ENCODE measurements around the gene CCDC174. TPM values are rescaled to one million over a fixed set of nuclear protein-coding genes. Genes with fewer than 3 reads are reported as not detected.

Gene CCDC174
- total RNA-seq: 10 to 100 TPM; 18.7 to 20.1 TPM
- 20.8 TPM for polyA plus RNA-seq (2013, experiment 1 of 2)
- polyA plus RNA-seq (2013, experiment 2 of 2): 16.6 TPM
- long read RNA-seq, experiment 1, partial matches to known transcripts: 0 of 6 reads
- long read RNA-seq, experiment 1, other reads (novel, unspliced or antisense): 3 of 6 reads
- long read RNA-seq, experiment 2, transcript CCDC174-202 (11 exons, 2,942 nt): major isoform, 28 of 40 reads
- long read RNA-seq, experiment 2, partial matches to known transcripts: 1 of 40 reads
- long read RNA-seq, experiment 2, other reads (novel, unspliced or antisense): 10 of 40 reads
- long read RNA-seq, experiment 3, transcript CCDC174-202 (11 exons, 2,942 nt): major isoform, 7 of 27 reads
- long read RNA-seq, experiment 3, partial matches to known transcripts: 8 of 27 reads
- long read RNA-seq, experiment 3, other reads (novel, unspliced or antisense): 10 of 27 reads
- long read RNA-seq, experiment 4, transcript CCDC174-202 (11 exons, 2,942 nt): major isoform, 20 of 41 reads
- long read RNA-seq, experiment 4, partial matches to known transcripts: 14 of 41 reads
- long read RNA-seq, experiment 4, other reads (novel, unspliced or antisense): 6 of 41 reads

DNA sequence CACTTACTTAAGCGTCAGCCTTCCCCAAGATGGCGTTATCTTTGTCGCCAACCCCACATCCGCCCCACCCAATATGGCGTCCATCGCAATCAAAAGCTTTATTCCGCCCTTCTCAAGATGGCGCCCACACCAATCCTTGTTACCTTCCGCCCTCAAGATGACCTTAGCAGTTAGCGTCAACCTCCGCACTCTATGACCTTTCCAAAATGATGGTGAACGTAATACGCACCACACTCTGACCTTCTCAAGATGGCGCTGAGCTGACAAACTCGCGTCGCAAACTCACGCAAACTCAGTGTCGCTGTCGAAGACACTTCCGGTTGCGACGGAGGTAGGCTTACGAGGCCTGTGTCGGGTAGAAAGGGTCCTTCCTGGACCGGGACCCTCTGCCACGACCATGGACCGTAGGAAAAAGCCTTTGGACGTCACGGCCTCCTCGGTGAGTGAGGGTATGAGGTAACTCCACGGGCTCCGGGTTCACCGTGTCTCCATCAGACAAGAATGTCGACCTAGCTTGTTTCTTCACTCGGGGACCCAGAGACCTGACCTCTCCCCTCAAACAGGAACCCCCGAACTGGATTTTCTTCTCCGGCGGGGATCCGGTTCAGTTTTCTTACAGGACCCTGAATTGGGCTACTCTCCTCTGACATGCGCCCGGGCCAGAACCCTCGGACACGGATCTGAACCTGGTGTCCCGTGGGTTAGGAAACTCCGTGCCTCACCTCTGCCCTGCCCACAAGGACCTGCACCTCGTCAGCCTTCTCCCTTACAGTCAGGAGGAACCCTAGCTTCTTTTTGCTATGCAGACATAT lies at the start of gene CCDC174:
Gene CCDC174, plus strand, starts transcription at position 323 of the 812 bp plus-strand sequence. Its CDS starts 75 bp downstream, at position 398.
- Mint-ChIP-seq H3K4me1 (peaks cover 3% of the 10 kb centered on the region), H3K4me3 (peak within 1 kb of the TSS; percentile 95), H3K9me3 (no peaks in the 10 kb centered on the region), H3K36me3 (ENCODE audit: low read depth) (peaks cover 17% of the 10 kb centered on the region), H3K27ac (peak within 1 kb of the TSS; percentile 99), H3K27me3 (ENCODE audit: insufficient read depth) (peaks cover 19% of the 10 kb centered on the region)
- Histone ChIP-seq H3K27ac (ENCODE audit: low read depth, low read length) (peak within 1 kb of the TSS; percentile 67), H3K4me1 (ENCODE audit: control insufficient read depth, insufficient read depth, low read length) (peaks cover 7% of the 10 kb centered on the region), H3K9ac (ENCODE audit: extremely low read depth, low read length, poor library complexity, severe bottlenecking) (peak within 1 kb of the TSS; percentile 79), H3K27me3 (ENCODE audit: control insufficient read depth, insufficient read depth, low read length, poor library complexity, severe bottlenecking) (peaks cover 9% of the 10 kb centered on the region), H3K9me3 (ENCODE audit: control insufficient read depth, low read length) (no peaks in the 10 kb centered on the region), H3K4me3 (ENCODE audit: low read length) (peak within 1 kb of the TSS; percentile 94), H3K36me3 (ENCODE audit: control insufficient read depth, insufficient read depth, low read length) (peaks cover 28% of the 10 kb centered on the region)
- no peak for TF ChIP-seq CTCF (conservative IDR thresholded peaks at IDR 0.05)
- DNase-seq: peak; percentile 98
- 0% methylated on average over 29 to 47 of the region's 47 CpGs for WGBS, 2 experiments (ENCODE audit: insufficient coverage in 1 of 2, insufficient read length in 1 of 2)

- Histone ChIP-seq H3K9ac (ENCODE audit: extremely low read depth, low read length, poor library complexity, severe bottlenecking) (no peak overlapping the region), H3K9me3 (ENCODE audit: control insufficient read depth, low read length) (no peaks in the 10 kb centered on the region), H3K4me3 (ENCODE audit: low read length) (peak overlapping the region; percentile 65), H3K36me3 (ENCODE audit: control insufficient read depth, insufficient read depth, low read length) (no peaks in the 10 kb centered on the region), H3K27me3 (ENCODE audit: control insufficient read depth, insufficient read depth, low read length, poor library complexity, severe bottlenecking) (peaks cover 60% of the 10 kb centered on the region), H3K27ac (ENCODE audit: low read depth, low read length) (no peak overlapping the region), H3K4me1 (ENCODE audit: control insufficient read depth, insufficient read depth, low read length) (no peaks in the 10 kb centered on the region)
- peak; percentile 86 for DNase-seq
- H3K36me3 Mint-ChIP-seq (ENCODE audit: low read depth): no peaks in the 10 kb centered on the region
- H3K27me3 Mint-ChIP-seq (ENCODE audit: insufficient read depth): peaks cover 66% of the 10 kb centered on the region
- H3K9me3 Mint-ChIP-seq: no peaks in the 10 kb centered on the region
- H3K4me3 Mint-ChIP-seq: peak overlapping the region; percentile 45
- peak; percentile 80 for TF ChIP-seq CTCF (conservative IDR thresholded peaks at IDR 0.05)
- peaks cover 6% of the 10 kb centered on the region for H3K4me1 Mint-ChIP-seq
- 1 to 3% methylated on average over 22 to 66 of the region's 66 CpGs for WGBS, 2 experiments (ENCODE audit: insufficient coverage in 1 of 2, insufficient read length in 1 of 2)
- no peak overlapping the region for H3K27ac Mint-ChIP-seq
Observed at GRCh38 chr3:14602006-14602803, 49.4 kb upstream of the CCDC174 start.

All from endodermal cell (in vitro differentiated cells).